Aorta (tissue), 5 donors: Measurements from ENCODE around the gene PROSER3. TPM values are rescaled to one million over a fixed set of nuclear protein-coding genes. Genes with fewer than 3 reads are reported as not detected.
A peak's percentile ranks its signal among the peaks of the same experiment; 100 is the strongest.

Source experiments
- ATAC-seq: fragments of 200-7000 bp; cut with Tn5 transposase; one replicate; pipeline ENCODE4 v1.9.1; 2022; ENCODE audit warnings: moderate library complexity; ENCODE audit not compliant: low FRiP score
- DNase-seq, 2 donors: peaks; one replicate each; pipeline ENCODE4 v3.0.0-alpha.2; 2020
- H3K27ac ChIP-seq, 2 donors: one replicate each; pipeline ENCODE4 v1.5.1; 2013; ENCODE audit warnings: low read length in 2 of 2, mild to moderate bottlenecking in 2 of 2, moderate library complexity in 2 of 2, control low read depth in 1 of 2, inconsistent platforms in 1 of 2, low read depth in 1 of 2
- H3K27me3 ChIP-seq, 2 donors: one replicate each; pipeline ENCODE4 v1.6.1; 2013; ENCODE audit warnings: control low read depth in 1 of 2, low read length in 1 of 2, mild to moderate bottlenecking in 1 of 2, moderate library complexity in 1 of 2; ENCODE audit not compliant: insufficient read depth in 2 of 2, control insufficient read depth in 1 of 2
- H3K36me3 ChIP-seq, 2 donors: one replicate each; pipeline ENCODE4 v1.6.1; 2013; ENCODE audit warnings: control low read depth in 1 of 2, low read length in 1 of 2, mild to moderate bottlenecking in 1 of 2; ENCODE audit not compliant: insufficient read depth in 2 of 2, control insufficient read depth in 1 of 2
- H3K4me1 ChIP-seq, 2 donors: one replicate each; pipeline ENCODE4 v1.6.1; 2013; ENCODE audit warnings: low read length in 2 of 2, control low read depth in 1 of 2, mild to moderate bottlenecking in 1 of 2, moderate library complexity in 1 of 2; ENCODE audit not compliant: insufficient read depth in 2 of 2, control insufficient read depth in 1 of 2
- H3K4me3 ChIP-seq, 2 donors: one replicate each; pipeline ENCODE4 v1.5.1; 2013; ENCODE audit warnings: low read length in 2 of 2, control low read depth in 1 of 2, mild to moderate bottlenecking in 1 of 2
- H3K9me3 ChIP-seq: one replicate; pipeline ENCODE4 v1.6.1; 2013; ENCODE audit warnings: mild to moderate bottlenecking, low read length; ENCODE audit not compliant: control insufficient read depth
- WGBS, 2 donors: extraction: QIAGEN DNeasy Blood & Tissue Kit; methylation state at CpG; one replicate each; pipeline ENCODE4 v1.1.7; 2013; 5-methylcytosine and 5-hydroxymethylcytosine counted together
- intact Hi-C, 2 donors: fragments of 100-400 bp; cut with DNase I; formaldehyde crosslinking; loops; one replicate each; pipeline versions ENCODE4 v1.14.2 to v1.15.0; 2022
- polyA plus RNA-seq, 2 donors: library from polyadenylated mRNA; stranded (reverse); fragments of 200-250 nt; gene quantifications; one replicate each; pipeline ENCODE4 v1.2.3, GENCODE V29; 2013
- total RNA-seq, 2 donors: library from RNA; stranded (reverse); fragmentation: NEBNext Ultra II Directional; extraction: Animal tissue kit (Norgen Biotek cat#: 25700); gene quantifications; one replicate each; pipeline ENCODE4 v1.2.1, GENCODE V29; 2021
- donor health status: healthy with polysubstance abuse.
- donor health status: Bipolar disorder and iron deficiency.
- donor health status: DM: no; HTN: no; CAD: no.
- donor health status: DM: no; HTN: no; CAD: no.
- donor health status: DM: yes; HTN: yes; CAD: no.

Gene PROSER3
- total and polyA plus RNA-seq, 4 donors: 4.1 to 19.6 (median 18.7) TPM

GRCh38 chr19:35733180-35734125 lies 24.5 kb upstream of the PROSER3 start:
- H3K27ac ChIP-seq: no peak overlapping the region
- H3K36me3 ChIP-seq: peaks cover under 1 to 14% of the 10 kb centered on the region in 2 donors
- no peaks in the 10 kb centered on the region for H3K9me3 ChIP-seq
- ATAC-seq (no peak), DNase-seq (peak in 1 of 2 donors; percentile 63)
- WGBS, 2 donors: 86 to 88% methylated on average over 35 of the region's 35 CpGs
- no peak overlapping the region for H3K4me3 ChIP-seq
- no peaks in the 10 kb centered on the region for H3K27me3 ChIP-seq
- H3K4me1 ChIP-seq: no peaks in the 10 kb centered on the region
- intact Hi-C loops: no loop called here

GRCh38 chr19:35734273-35734672 lies 23.7 kb upstream of the PROSER3 start:
- Histone ChIP-seq H3K27me3 (no peaks in the 10 kb centered on the region), H3K36me3 (peaks cover 5 to 12% of the 10 kb centered on the region in 2 donors), H3K4me3 (no peak overlapping the region), H3K9me3 (no peaks in the 10 kb centered on the region), H3K27ac (no peak overlapping the region), H3K4me1 (no peaks in the 10 kb centered on the region)
- intact Hi-C loops: no loop called here
- ATAC-seq (no peak), DNase-seq (no peak)
- 91 to 94% methylated on average over 8 of the region's 8 CpGs for WGBS, 2 donors

- intact Hi-C loops: no loop called here
- Histone ChIP-seq H3K4me3 (no peak overlapping the region), H3K36me3 (peaks cover 5 to 10% of the 10 kb centered on the region in 2 donors), H3K27ac (no peak overlapping the region), H3K27me3 (no peaks in the 10 kb centered on the region), H3K4me1 (no peaks in the 10 kb centered on the region), H3K9me3 (no peaks in the 10 kb centered on the region)
- DNase-seq: no peak
- 69 to 70% methylated on average over 5 of the region's 5 CpGs for WGBS, 2 donors
- ATAC-seq: no peak
Measured at GRCh38 chr19:35734889-35735288, 23.1 kb upstream of the PROSER3 start.

- Histone ChIP-seq H3K27ac (no peak overlapping the region), H3K4me3 (no peak overlapping the region), H3K9me3 (no peaks in the 10 kb centered on the region), H3K27me3 (no peaks in the 10 kb centered on the region), H3K36me3 (peaks cover 4 to 5% of the 10 kb centered on the region in 2 donors), H3K4me1 (no peaks in the 10 kb centered on the region)
- ATAC-seq (no peak), DNase-seq (peak in 1 of 2 donors; percentile 63)
- 89% methylated on average over 22 of the region's 22 CpGs for WGBS, 2 donors
- intact Hi-C loops: no loop called here
Measured at GRCh38 chr19:35736913-35737886, 20.8 kb upstream of the PROSER3 start.

- ATAC-seq (no peak), DNase-seq (peak in 1 of 2 donors; percentile 69)
- Histone ChIP-seq H3K4me1 (no peaks in the 10 kb centered on the region), H3K27ac (no peak overlapping the region), H3K27me3 (no peaks in the 10 kb centered on the region), H3K9me3 (no peaks in the 10 kb centered on the region), H3K4me3 (no peak overlapping the region), H3K36me3 (peaks cover 2 to 5% of the 10 kb centered on the region in 2 donors)
- intact Hi-C loops: no loop called here
- 90 to 92% methylated on average over 37 of the region's 37 CpGs for WGBS, 2 donors
Measured at GRCh38 chr19:35738021-35738886, 19.7 kb upstream of the PROSER3 start.

GRCh38 chr19:35738887-35739229 lies 19.1 kb upstream of the PROSER3 start:
- no peaks in the 10 kb centered on the region for H3K4me1 ChIP-seq
- H3K36me3 ChIP-seq: peaks cover 2 to 5% of the 10 kb centered on the region in 2 donors
- H3K27ac ChIP-seq: no peak overlapping the region
- no peaks in the 10 kb centered on the region for H3K9me3 ChIP-seq
- WGBS, 2 donors: 65 to 70% methylated on average over 2 of the region's 2 CpGs
- no peak for DNase-seq
- ATAC-seq: no peak
- no peak overlapping the region for H3K4me3 ChIP-seq
- H3K27me3 ChIP-seq: no peaks in the 10 kb centered on the region
- intact Hi-C loops: no loop called here

GRCh38 chr19:35739275-35740107 lies 18.5 kb upstream of the PROSER3 start:
- Histone ChIP-seq H3K4me1 (no peaks in the 10 kb centered on the region), H3K9me3 (no peaks in the 10 kb centered on the region), H3K36me3 (peaks cover 2 to 5% of the 10 kb centered on the region in 2 donors), H3K27ac (peak overlapping the region in 1 of 2 donors; percentile 52), H3K27me3 (no peaks in the 10 kb centered on the region), H3K4me3 (peak overlapping the region in 1 of 2 donors; percentile 32)
- peak; percentile 54 to 72 for DNase-seq
- WGBS, 2 donors: 73 to 74% methylated on average over 29 of the region's 29 CpGs
- intact Hi-C loops: loop anchor here in 1 of 2 donors (10.0 kb wide), 1 partner anchor 405 kb away; the partner anchor contains the start of gene CAPNS1
- no peak for ATAC-seq
